ENCODE measurements around the gene IL17F. TPM values are rescaled to one million over a fixed set of nuclear protein-coding genes. Genes with fewer than 3 reads are reported as not detected.

The IL17F gene
- total RNA-seq, 1 donor from 2014 or later, result not detected

DNA sequence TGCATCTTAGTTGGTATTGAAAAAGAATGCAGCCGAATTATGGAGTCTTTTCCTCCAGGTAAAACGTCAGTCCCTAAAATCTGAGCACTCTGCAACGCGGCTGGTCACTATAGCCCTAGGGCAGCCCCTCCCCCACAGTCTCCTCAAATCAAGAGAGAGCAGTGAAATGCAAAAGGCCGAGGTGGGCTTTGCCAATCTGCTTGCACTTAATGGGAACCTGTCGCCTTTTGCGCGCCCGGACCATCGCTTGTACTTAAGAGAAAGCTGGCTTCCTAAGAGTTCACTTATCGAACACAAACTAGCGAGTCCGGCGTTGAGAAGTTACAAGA is 39.8 kb upstream of the IL17F start:
- no peak for FAIRE-seq

DNA sequence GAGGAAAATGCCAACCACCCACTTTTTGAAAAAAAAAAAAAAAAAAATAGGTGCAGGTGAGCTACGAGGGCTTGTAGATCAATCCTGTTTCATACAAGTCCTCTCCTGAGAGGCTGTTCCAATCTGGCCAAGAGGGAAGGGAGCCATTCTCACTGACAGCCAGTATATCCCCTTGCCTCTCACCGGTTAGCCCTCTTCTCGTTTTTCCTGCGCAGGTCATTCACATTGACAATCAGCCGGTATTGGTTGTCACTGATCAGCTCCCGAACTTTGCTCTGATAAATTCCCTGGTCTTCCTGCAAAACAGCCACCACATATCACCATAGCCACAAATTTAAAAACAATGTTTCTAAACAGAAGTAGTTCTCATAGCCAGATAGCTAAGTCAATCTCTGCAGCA is 38.8 kb upstream of the IL17F start:
- H3K9me3 Mint-ChIP-seq (ENCODE audit: unreplicated experiment), result no peaks in the 10 kb centered on the region
- peaks cover 4% of the 10 kb centered on the region for H3K36me3 Mint-ChIP-seq (ENCODE audit: low read depth, unreplicated experiment)
- Histone ChIP-seq H2AFZ (ENCODE audit: low read depth, low read length) (no peak overlapping the region), H3K36me3 (ENCODE audit: insufficient read depth, low read length) (peaks cover 31% of the 10 kb centered on the region), H3K9me3 (ENCODE audit: insufficient read depth, low read depth, low read length) (no peaks in the 10 kb centered on the region), H3K27ac (ENCODE audit: low read depth, low read length) (no peak overlapping the region), H3K9ac (ENCODE audit: low read length) (peak overlapping the region; percentile 53), H3K4me2 (ENCODE audit: low read length) (peak overlapping the region; percentile 93), H3K79me2 (ENCODE audit: insufficient read depth, low read length) (peaks cover 21% of the 10 kb centered on the region), H3K4me1 (ENCODE audit: insufficient read depth, low read length) (peaks cover 7% of the 10 kb centered on the region), H3K27me3 (ENCODE audit: insufficient read depth, low read length) (no peaks in the 10 kb centered on the region), H4K20me1 (ENCODE audit: insufficient read depth, low read length) (peaks cover 4% of the 10 kb centered on the region), H3K4me3 (ENCODE audit: insufficient read depth, low read depth, low read length) (peak overlapping the region; percentile 86)
- H3K27ac Mint-ChIP-seq (ENCODE audit: unreplicated experiment), result no peak overlapping the region
- DNase-seq (ENCODE audit: low read depth) (no peak), FAIRE-seq (no peak)
- H3K4me3 Mint-ChIP-seq (ENCODE audit: unreplicated experiment), result peak overlapping the region; percentile 3
- no peaks in the 10 kb centered on the region for H3K4me1 Mint-ChIP-seq (ENCODE audit: low read depth, unreplicated experiment)
- no peaks in the 10 kb centered on the region for H3K27me3 Mint-ChIP-seq (ENCODE audit: low read depth, unreplicated experiment)
- TF ChIP-seq CTCF (IDR thresholded peaks at IDR 0.05; ENCODE audit: insufficient read depth, low read depth, low read length) (no peak), EZH2 (IDR thresholded peaks at IDR 0.05; ENCODE audit: insufficient read depth, low read length) (no peak)

More for the DNA sequence above, 39.8 kb upstream of the IL17F start:
- no peaks in the 10 kb centered on the region for H3K4me1 Mint-ChIP-seq (ENCODE audit: low read depth, unreplicated experiment)
- peak overlapping the region; percentile 86 for H3K4me3 ChIP-seq (ENCODE audit: insufficient read depth, low read depth, low read length)
- peaks cover 1% of the 10 kb centered on the region for H3K36me3 Mint-ChIP-seq (ENCODE audit: low read depth, unreplicated experiment)
- TF ChIP-seq EZH2 (IDR thresholded peaks at IDR 0.05; ENCODE audit: insufficient read depth, low read length) (no peak), CTCF (IDR thresholded peaks at IDR 0.05; ENCODE audit: insufficient read depth, low read depth, low read length) (no peak)
- H3K27me3 Mint-ChIP-seq (ENCODE audit: low read depth, unreplicated experiment), result no peaks in the 10 kb centered on the region
- no peaks in the 10 kb centered on the region for H3K9me3 Mint-ChIP-seq (ENCODE audit: unreplicated experiment)
- no peaks in the 10 kb centered on the region for H3K9me3 ChIP-seq (ENCODE audit: insufficient read depth, low read depth, low read length)
- peaks cover 21% of the 10 kb centered on the region for H3K79me2 ChIP-seq (ENCODE audit: insufficient read depth, low read length)
- DNase-seq (ENCODE audit: low read depth), result peak; percentile 11
- peak overlapping the region; percentile 90 for H2AFZ ChIP-seq (ENCODE audit: low read depth, low read length)
- peak overlapping the region; percentile 87 for H3K9ac ChIP-seq (ENCODE audit: low read length)
- H3K36me3 ChIP-seq (ENCODE audit: insufficient read depth, low read length), result peaks cover 27% of the 10 kb centered on the region
- H3K27ac ChIP-seq (ENCODE audit: low read depth, low read length), result peak overlapping the region; percentile 64
- no peak overlapping the region for H3K27ac Mint-ChIP-seq (ENCODE audit: unreplicated experiment)
- H3K27me3 ChIP-seq (ENCODE audit: insufficient read depth, low read length), result no peaks in the 10 kb centered on the region
- H3K4me2 ChIP-seq (ENCODE audit: low read length), result peak overlapping the region; percentile 93
- H3K4me3 Mint-ChIP-seq (ENCODE audit: unreplicated experiment), result no peak overlapping the region
- H3K4me1 ChIP-seq (ENCODE audit: insufficient read depth, low read length), result peaks cover 7% of the 10 kb centered on the region
- H4K20me1 ChIP-seq (ENCODE audit: insufficient read depth, low read length), result peaks cover 4% of the 10 kb centered on the region

DNA sequence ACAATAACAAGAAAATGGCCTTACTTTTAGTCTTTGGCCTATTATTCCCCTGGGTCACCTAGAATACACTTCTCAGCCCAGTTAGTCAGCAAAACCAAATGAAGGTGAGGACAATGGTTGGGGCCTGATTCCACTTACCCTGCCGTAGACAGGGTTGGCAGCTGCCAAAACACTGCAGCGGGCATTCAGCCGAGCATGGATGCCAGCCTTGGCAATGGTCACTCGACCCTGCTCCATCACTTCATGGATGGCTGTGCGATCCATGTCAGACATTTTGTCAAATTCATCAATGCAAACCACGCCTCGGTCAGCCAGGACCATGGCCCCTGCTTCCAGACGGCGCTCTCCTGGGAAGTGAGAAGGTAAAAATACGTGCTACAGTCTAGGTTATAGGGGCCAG is 31.8 kb upstream of the IL17F start:
- H3K4me1 ChIP-seq (ENCODE audit: insufficient read depth, low read length), result no peaks in the 10 kb centered on the region
- H3K4me2 ChIP-seq (ENCODE audit: low read length), result no peak overlapping the region
- TF ChIP-seq EZH2 (IDR thresholded peaks at IDR 0.05; ENCODE audit: insufficient read depth, low read length) (no peak), CTCF (IDR thresholded peaks at IDR 0.05; ENCODE audit: insufficient read depth, low read depth, low read length) (no peak)
- H3K4me3 ChIP-seq (ENCODE audit: insufficient read depth, low read depth, low read length), result no peak overlapping the region
- peaks cover 38% of the 10 kb centered on the region for H3K36me3 ChIP-seq (ENCODE audit: insufficient read depth, low read length)
- no peaks in the 10 kb centered on the region for H3K4me1 Mint-ChIP-seq (ENCODE audit: low read depth, unreplicated experiment)
- no peak overlapping the region for H3K4me3 Mint-ChIP-seq (ENCODE audit: unreplicated experiment)
- H3K36me3 Mint-ChIP-seq (ENCODE audit: low read depth, unreplicated experiment), result peaks cover 11% of the 10 kb centered on the region
- H4K20me1 ChIP-seq (ENCODE audit: insufficient read depth, low read length), result peaks cover 4% of the 10 kb centered on the region
- H3K9ac ChIP-seq (ENCODE audit: low read length), result no peak overlapping the region
- no peaks in the 10 kb centered on the region for H3K9me3 ChIP-seq (ENCODE audit: insufficient read depth, low read depth, low read length)
- no peaks in the 10 kb centered on the region for H3K27me3 ChIP-seq (ENCODE audit: insufficient read depth, low read length)
- no peak overlapping the region for H3K27ac ChIP-seq (ENCODE audit: low read depth, low read length)
- DNase-seq (ENCODE audit: low read depth) (no peak), FAIRE-seq (no peak)
- H3K27ac Mint-ChIP-seq (ENCODE audit: unreplicated experiment), result no peak overlapping the region
- H3K27me3 Mint-ChIP-seq (ENCODE audit: low read depth, unreplicated experiment), result no peaks in the 10 kb centered on the region
- no peaks in the 10 kb centered on the region for H3K79me2 ChIP-seq (ENCODE audit: insufficient read depth, low read length)
- H2AFZ ChIP-seq (ENCODE audit: low read depth, low read length), result no peak overlapping the region
- H3K9me3 Mint-ChIP-seq (ENCODE audit: unreplicated experiment), result no peaks in the 10 kb centered on the region

All from astrocyte (in vitro differentiated cells and primary cell).